ENCODE data around the gene CMTM4. TPM values are rescaled to one million over a fixed set of nuclear protein-coding genes. Genes with fewer than 3 reads are reported as not detected.

Gene CMTM4
- total RNA-seq: 7.7 and 8.9 TPM in 2 replicates

DNA sequence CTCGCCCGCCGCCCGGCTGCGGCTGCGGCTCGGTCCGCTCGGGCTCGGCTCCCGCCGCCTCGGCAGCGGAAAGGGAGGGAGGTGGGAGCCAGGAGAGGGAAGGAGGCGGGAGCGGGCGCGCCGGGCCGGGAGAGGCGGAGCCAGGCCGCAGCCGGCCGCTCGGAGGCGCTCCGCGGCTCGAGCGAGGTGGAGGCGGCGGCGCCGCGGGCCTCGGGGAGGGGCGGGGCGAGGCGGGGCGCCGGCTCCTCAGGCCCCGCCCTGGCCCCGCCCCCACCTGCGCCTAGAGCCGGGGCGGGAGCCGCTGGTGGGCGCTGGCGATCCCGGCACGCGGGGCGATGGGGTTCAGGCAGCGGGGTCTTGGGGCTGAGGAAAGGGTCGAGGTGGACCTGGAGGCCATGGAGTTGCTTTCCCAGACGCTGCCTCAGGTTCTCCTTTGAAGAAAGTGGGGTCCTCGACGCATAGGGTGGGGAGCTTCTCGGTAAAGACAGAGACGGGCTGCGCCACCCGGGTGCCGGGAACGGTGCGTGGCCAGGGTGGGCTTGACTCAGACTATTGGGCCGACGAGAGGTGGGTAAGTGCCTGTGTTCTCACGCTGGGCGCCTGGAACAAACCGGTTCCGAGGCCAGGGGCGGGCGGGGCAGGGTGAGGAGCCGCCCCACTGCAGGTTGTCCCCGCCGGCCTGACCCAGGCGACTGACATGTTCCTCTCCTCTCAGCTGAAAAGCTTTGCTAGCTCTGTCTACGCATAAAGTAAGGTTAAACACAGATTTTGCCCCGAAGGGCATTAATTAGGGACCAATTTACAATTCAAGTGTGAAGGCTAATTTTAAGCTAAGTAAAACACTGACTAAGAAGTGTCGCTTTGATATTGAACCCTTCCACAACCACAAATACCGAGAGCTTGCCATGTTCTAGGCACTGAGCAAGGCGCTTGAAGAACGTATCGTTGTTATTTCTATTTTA is at the start of gene CMTM4:
Gene CMTM4 (minus strand): TSS at position 75 of the 962 bp plus-strand sequence. CDS start 218 bp downstream, outside the sequence.

DNA sequence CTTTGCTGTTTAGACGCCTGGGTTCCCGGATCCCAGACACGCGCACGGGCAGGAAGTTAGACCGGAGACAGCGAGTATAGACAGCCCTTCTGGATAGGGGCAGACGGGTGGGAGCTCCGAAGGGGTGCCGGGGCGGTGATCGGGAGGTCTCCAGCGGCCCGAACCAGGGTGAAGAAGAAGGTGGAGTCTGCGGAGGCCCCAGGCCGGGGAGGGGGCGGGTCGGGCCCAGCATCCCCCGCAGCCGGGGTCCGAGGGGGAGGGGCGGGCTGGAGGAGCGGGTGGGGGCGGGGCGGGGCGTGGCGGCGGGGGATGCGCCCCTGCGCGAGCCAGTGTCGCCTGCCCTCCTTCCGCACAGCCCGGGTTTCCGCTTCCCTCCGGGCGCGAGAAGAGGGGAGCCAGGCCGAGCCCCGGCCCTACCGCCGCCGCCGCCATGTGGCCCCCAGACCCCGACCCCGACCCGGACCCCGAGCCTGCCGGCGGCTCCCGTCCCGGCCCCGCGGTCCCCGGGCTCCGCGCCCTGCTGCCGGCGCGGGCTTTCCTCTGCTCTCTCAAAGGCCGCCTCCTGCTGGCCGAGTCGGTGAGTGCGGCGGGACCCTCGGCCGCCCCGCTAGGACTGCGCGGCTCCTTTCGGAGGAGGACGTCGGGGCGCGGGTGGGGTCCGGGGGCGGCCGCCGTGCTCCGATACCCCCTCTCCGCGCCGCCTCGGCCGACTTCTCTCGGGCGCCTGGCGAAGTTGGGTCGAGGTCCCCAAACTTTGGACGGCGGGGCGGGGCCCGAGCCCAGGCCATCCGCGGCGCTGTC is 92.0 kb downstream of the CMTM4 start, which contains the start of gene CMTM3:
Gene CMTM3 (plus strand): TSS at position 329 of the 801 bp plus-strand sequence. CDS start 102 bp downstream, at position 431.

DNA sequence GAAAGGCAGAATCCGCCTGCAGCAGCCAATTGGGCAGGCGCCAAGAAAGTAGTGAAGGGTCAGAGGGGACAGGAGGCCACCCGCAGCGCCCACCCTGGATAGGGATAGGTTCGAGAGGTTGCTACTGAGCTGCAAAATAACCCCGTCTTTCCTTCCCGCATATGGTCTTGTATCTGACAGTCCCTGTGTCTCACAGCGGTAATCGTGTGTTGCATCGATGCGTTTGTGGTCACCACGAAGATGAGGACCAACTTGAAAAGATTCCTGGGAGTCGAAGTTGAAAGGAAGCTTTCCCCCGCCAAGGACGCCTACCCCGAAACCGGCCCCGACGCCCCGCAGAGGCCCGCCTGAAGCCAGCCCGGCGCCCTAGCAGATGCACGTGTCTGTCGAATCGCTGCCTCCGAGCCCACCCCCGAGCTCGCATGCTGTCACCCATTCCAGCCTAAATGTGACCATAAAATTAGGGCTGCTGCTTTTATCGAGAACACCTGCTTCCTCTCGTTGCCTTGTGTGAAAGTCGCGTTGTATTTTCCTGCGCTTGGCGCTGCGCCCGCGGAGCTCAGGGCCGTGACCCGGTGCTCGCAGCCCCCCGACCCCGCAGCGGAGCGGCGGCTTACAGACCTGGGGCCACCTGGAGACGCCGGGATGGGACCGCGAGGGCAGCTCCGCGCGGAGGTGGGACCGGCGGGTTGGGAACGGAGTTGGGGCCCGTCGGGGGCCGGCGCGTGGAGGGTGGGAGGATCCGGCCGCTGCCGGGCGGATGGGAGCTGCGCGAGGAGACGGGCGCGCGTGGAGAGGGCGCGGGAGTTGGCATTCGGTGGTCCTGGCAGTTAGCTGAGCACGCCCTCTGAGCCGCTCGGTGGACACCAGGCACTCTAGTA is 117.7 kb downstream of the CMTM4 start, which contains the start of gene CMTM2:
Gene CMTM2 (plus strand): TSS at position 813 of the 881 bp plus-strand sequence. CDS start 145 bp downstream, outside the sequence.

GRCh38 chr16:66566051-66566901 is 130.3 kb downstream of the CMTM4 start, which contains the start of gene CMTM1:
TSS of gene CMTM1 (plus strand) at chr16:66566439. CDS start at chr16:66566514, 75 bp downstream.

Other genes with a start within 250 kb of the CMTM4 start
- 54.0 and 69.5 TPM in 2 replicates for gene TK2, start 146.6 kb downstream of the CMTM4 start, total RNA-seq
- 27.6 and 56.9 TPM in 2 replicates for gene CKLF, start 144.2 kb downstream of the CMTM4 start, total RNA-seq
- gene CMTM1, start 130.3 kb downstream of the CMTM4 start, total RNA-seq: 0.44 and 2.0 TPM in 2 replicates
- not detected in 2 replicates for gene CMTM2, start 117.3 kb downstream of the CMTM4 start, total RNA-seq
- 7.1 and 12.2 TPM in 2 replicates for gene CMTM3, start 92.0 kb downstream of the CMTM4 start, total RNA-seq
- 179 and 194 TPM in 2 replicates for gene DYNC1LI2, start 54.9 kb upstream of the CMTM4 start, total RNA-seq
- gene TERB1, start 104.8 kb upstream of the CMTM4 start, total RNA-seq: not detected in 2 replicates
- gene NAE1, start 134.2 kb upstream of the CMTM4 start, total RNA-seq: 53.1 and 78.5 TPM in 2 replicates
- gene CA7, start 147.7 kb upstream of the CMTM4 start, total RNA-seq: not detected in 2 replicates
- 6.1 and 14.5 TPM in 2 replicates for gene PDP2, start 183.8 kb upstream of the CMTM4 start, total RNA-seq
- gene CDH16, start 222.1 kb upstream of the CMTM4 start, total RNA-seq: under 0.01 and 0.17 TPM in 2 replicates
- gene RRAD, start 228.8 kb upstream of the CMTM4 start, total RNA-seq: 1.7 and 26.5 TPM in 2 replicates
- gene CIAO2B, start 237.7 kb upstream of the CMTM4 start, total RNA-seq: 127 and 153 TPM in 2 replicates
- gene CES2, start 238.8 kb upstream of the CMTM4 start, total RNA-seq: 26.3 and 56.6 TPM in 2 replicates

All from smooth muscle cell of trachea (primary cell).